ENCODE measurements around the gene MRPL40. TPM values are rescaled to one million over a fixed set of nuclear protein-coding genes. Genes with fewer than 3 reads are reported as not detected.

MRPL40 gene
- total RNA-seq, 1 donor from 2014 or later = 30.4 TPM

DNA sequence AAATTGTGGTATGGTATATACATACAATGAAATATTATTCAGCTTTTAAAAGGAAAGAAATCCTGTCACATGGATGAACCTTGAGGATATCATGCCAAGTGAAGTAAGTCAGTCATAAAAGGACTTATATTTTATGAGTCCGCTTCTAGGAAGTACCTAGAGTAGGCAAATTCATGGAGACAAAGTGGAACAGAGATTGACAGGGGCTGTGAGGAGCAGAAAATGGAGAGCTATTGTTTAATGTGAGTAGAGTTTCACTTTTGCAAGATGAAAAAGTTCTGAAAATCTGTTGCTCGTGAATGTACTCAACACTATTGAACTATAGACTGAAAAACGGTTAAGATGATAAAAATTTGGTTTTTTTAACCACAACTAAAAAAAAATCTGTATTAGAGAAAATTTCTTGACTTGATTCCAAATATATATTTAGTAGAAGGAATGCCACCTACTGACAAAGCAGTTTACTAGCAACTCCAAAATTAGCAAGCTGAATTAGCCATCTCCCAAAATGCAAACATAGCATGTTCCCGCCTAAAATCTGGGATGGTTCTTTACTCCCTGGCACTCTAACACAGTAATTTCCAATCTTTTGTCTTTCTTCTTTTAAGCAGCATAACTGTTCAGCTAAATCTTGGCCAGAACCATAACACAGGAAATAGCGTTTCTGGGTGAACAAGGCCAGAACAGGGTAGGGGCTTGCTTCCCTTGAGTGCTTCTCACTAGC, 45.1 kb downstream of the MRPL40 start:
- H3K4me3 Mint-ChIP-seq = peak overlapping the region; percentile 94
- H3K27ac Mint-ChIP-seq (ENCODE audit: unreplicated experiment) = no peak overlapping the region
- TF ChIP-seq, protein P1, sequence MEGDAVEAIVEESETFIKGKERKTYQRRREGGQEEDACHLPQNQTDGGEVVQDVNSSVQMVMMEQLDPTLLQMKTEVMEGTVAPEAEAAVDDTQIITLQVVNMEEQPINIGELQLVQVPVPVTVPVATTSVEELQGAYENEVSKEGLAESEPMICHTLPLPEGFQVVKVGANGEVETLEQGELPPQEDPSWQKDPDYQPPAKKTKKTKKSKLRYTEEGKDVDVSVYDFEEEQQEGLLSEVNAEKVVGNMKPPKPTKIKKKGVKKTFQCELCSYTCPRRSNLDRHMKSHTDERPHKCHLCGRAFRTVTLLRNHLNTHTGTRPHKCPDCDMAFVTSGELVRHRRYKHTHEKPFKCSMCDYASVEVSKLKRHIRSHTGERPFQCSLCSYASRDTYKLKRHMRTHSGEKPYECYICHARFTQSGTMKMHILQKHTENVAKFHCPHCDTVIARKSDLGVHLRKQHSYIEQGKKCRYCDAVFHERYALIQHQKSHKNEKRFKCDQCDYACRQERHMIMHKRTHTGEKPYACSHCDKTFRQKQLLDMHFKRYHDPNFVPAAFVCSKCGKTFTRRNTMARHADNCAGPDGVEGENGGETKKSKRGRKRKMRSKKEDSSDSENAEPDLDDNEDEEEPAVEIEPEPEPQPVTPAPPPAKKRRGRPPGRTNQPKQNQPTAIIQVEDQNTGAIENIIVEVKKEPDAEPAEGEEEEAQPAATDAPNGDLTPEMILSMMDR (conservative IDR thresholded peaks at IDR 0.05) = no peak

DNA sequence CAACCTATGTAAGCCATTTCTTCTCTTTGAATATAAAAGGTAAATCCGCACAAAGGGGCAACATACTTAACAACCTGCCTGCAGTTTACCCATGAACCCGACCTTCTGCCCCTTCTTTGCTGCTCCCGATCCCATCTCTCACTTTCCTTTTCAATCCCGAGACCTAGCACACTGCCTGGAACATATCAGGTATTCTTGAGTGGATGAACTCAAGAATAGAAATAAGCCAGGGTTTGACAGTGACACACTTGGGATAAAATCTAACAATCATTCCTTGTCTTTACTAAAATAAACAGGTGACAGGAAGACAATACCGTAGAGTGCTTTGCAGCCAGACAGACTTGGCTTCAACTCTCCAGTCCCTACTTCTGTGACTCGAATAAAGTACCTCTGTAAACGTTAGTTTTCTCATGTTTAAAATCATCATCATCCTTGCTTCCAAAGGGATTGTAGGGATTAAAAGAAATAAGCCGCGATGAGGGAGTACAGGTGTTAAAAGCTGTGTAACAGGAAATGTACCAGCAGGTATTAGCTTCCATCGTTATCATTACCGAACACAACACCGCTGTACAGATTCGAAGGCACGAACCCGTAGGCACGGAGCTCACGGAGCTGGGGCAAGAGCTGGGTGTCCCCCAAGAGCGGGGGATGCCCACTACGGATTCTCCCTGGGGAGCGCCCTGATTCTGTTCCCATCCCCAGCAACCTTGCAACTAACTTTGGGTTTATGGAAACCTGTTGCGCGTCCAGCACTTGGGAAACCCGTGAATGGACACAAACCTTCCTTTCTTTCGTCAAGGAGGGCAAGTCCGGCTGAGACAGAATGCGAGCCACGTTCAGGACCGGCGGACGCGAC, 45.9 kb downstream of the MRPL40 start:
- no peak for DNase-seq (ENCODE audit: low read depth, low spot score)
- Mint-ChIP-seq H3K27ac (ENCODE audit: unreplicated experiment) (peak overlapping the region; percentile 1), H3K4me3 (peak overlapping the region; percentile 94), H3K4me1 (peaks cover 32% of the 10 kb centered on the region), H3K9me3 (no peaks in the 10 kb centered on the region), H3K36me3 (ENCODE audit: low read depth) (peaks cover 2% of the 10 kb centered on the region), H3K27me3 (ENCODE audit: low read depth) (no peaks in the 10 kb centered on the region)
- TF ChIP-seq, protein P1 (conservative IDR thresholded peaks at IDR 0.05) = no peak

More for the DNA sequence above, 45.1 kb downstream of the MRPL40 start:
- Mint-ChIP-seq H3K4me1 (peaks cover 32% of the 10 kb centered on the region), H3K9me3 (no peaks in the 10 kb centered on the region), H3K36me3 (ENCODE audit: low read depth) (peaks cover 2% of the 10 kb centered on the region), H3K27me3 (ENCODE audit: low read depth) (no peaks in the 10 kb centered on the region)
- no peak for DNase-seq (ENCODE audit: low read depth, low spot score)

DNA sequence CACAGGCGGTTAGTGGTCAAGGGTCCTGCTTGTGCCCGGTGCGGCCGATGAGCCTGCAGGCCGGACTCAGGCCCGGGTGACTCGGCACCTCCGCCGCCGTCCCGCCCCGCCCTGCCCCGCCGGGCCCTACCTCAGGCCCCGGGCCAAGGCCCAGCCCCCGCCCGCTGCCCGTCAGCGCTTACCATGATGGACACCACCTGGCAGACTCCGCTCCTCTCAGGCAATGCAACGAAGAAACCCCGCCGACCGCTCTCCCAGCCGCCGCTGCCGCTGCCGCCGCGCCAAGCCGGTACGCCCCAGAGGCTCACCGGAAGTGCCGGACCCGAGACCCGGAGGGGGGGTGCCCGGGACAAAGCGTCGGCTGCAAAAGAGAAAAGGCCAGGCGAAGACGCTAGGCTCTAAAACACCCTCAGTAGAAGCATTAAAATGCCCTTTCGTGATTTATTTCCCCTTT, 46.6 kb downstream of the MRPL40 start, which contains the start of gene UFD1:
TSS of gene UFD1 (minus strand) at position 293 of the 454 bp plus-strand sequence. CDS start at position 185, 108 bp downstream.
- Mint-ChIP-seq H3K27me3 (ENCODE audit: low read depth) (no peaks in the 10 kb centered on the region), H3K4me1 (peaks cover 32% of the 10 kb centered on the region), H3K36me3 (ENCODE audit: low read depth) (peaks cover 1% of the 10 kb centered on the region)

DNA sequence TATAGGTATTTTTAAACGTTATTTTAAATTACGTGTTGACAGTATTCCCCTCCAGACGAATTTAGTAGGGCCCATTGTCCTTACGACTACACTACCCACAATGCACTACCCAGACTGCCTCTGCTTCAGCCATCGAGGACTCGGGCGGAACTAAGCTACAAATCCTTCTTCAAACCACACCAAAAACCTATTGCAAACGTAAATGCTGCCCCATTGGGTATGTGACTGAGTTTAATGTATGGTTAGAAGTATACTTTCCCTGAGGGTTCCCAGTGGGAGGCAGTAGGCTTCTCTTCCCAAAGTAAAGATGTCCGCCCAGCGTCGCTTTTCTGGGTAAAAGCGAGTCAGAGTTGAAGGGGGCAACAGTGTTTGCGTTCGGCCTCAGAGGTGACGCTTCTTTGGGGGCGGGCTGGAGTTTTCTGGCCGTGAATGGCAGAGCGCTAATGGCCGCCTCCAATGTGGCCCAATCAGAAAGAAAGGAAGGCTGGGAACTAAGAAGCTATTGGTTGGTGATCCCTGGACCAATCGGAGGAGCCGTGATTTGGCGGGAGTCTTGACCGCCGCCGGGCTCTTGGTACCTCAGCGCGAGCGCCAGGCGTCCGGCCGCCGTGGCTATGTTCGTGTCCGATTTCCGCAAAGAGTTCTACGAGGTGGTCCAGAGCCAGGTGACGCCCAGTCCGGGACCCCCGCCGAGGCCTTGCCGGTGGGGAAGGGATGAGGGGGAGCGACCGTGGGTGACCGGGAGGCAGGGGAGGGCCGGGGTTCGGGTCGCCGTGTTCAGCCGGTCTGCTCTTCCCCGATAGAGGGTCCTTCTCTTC, 47.2 kb downstream of the MRPL40 start, which contains the start of gene CDC45:
TSS of gene CDC45 (plus strand) at position 566 of the 818 bp plus-strand sequence. CDS start at position 615, 49 bp downstream.
- TF ChIP-seq, protein P1 (conservative IDR thresholded peaks at IDR 0.05) = no peak
- peaks cover 32% of the 10 kb centered on the region for H3K4me1 Mint-ChIP-seq
- peak; percentile 84 for DNase-seq (ENCODE audit: low read depth, low spot score)

More for the DNA sequence above, 46.6 kb downstream of the MRPL40 start, which contains the start of gene UFD1:
- Mint-ChIP-seq H3K27ac (ENCODE audit: unreplicated experiment) (peak within 1 kb of the TSS; percentile 100), H3K9me3 (no peaks in the 10 kb centered on the region), H3K4me3 (peak within 1 kb of the TSS; percentile 94)
- TF ChIP-seq, protein P1 (conservative IDR thresholded peaks at IDR 0.05) = no peak
- DNase-seq (ENCODE audit: low read depth, low spot score) = peak; percentile 65

DNA sequence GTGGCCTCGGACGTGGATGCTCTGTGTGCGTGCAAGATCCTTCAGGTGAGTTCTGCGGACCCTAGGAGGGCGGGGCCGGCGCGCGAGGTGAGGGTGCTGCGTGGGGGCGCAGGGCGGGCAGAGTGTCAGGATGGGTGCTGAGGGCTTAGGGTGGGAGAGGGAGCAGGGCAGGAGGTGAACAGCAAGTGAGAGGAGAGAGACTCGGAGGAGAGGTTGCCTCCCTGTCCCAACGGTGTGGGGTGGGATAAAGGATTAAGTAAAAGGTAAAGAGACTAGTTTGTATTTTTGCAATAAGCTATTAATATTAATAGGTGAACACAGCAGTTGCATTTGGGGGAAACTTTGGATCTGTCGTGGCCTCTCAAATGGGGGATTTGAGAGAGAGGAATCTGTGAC, 47.8 kb downstream of the MRPL40 start:
- H3K27ac Mint-ChIP-seq (ENCODE audit: unreplicated experiment) = peak overlapping the region; percentile 100
- H3K36me3 Mint-ChIP-seq (ENCODE audit: low read depth) = peaks cover 2% of the 10 kb centered on the region
- TF ChIP-seq, protein P1 (conservative IDR thresholded peaks at IDR 0.05) = no peak
- DNase-seq (ENCODE audit: low read depth, low spot score) = no peak
- peaks cover 32% of the 10 kb centered on the region for H3K4me1 Mint-ChIP-seq
- no peaks in the 10 kb centered on the region for H3K27me3 Mint-ChIP-seq (ENCODE audit: low read depth)
- peak overlapping the region; percentile 94 for H3K4me3 Mint-ChIP-seq
- H3K9me3 Mint-ChIP-seq = no peaks in the 10 kb centered on the region

More for the DNA sequence above, 47.2 kb downstream of the MRPL40 start, which contains the start of gene CDC45:
- H3K27me3 Mint-ChIP-seq (ENCODE audit: low read depth) = no peaks in the 10 kb centered on the region
- peak within 1 kb of the TSS; percentile 100 for H3K27ac Mint-ChIP-seq (ENCODE audit: unreplicated experiment)
- H3K4me3 Mint-ChIP-seq = peak within 1 kb of the TSS; percentile 94
- H3K36me3 Mint-ChIP-seq (ENCODE audit: low read depth) = no peaks in the 10 kb centered on the region
- no peaks in the 10 kb centered on the region for H3K9me3 Mint-ChIP-seq

Measured in neural crest cell (in vitro differentiated cells).